HG02970 (cell line): ENCODE data around the gene HIRIP3.
"Not testable (repeated sequence)": the region's sequence is repeated elsewhere in the genome, so short reads cannot be mapped to it uniquely, and the experiment has no call there.

Experiments
- ATAC-seq: cut with Tn5 transposase; IDR thresholded peaks from one replicate; pipeline ENCODE4 v1.9.1; 2021; ENCODE audit warnings: mild to moderate bottlenecking, moderate library complexity, moderate number of reproducible peaks; ENCODE audit not compliant: unreplicated experiment, low FRiP score

The HIRIP3 gene

GRCh38 chr16:29995324-29995910 is at the start of gene HIRIP3:
TSS of gene HIRIP3 (minus strand) at chr16:29995617. CDS start at chr16:29995605, 12 bp downstream.
- ATAC-seq: peak; percentile 45

GRCh38 chr16:30041841-30042240 is 46.4 kb upstream of the HIRIP3 start:
- ATAC-seq: no peak

DNA sequence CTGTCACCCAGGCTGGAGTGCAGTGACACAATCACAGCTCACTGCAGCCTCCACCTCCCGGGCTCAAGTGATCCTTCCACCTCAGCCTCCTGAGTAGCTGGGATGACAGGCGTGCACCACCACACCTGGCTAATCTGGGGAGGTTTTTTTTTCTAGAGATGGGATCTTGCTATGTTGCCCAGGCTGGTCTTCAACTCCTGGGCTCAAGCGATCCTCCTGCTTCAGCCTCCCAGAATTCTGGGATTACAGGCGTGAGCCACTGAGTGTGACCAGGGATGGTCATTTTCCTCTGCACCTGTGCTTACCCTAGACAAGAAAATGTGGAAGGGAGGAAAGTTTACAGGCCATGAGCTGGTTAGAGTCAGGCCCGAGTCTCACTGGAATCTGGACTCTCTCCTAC is 45.3 kb upstream of the HIRIP3 start:
- ATAC-seq: not testable (repeated sequence)

DNA sequence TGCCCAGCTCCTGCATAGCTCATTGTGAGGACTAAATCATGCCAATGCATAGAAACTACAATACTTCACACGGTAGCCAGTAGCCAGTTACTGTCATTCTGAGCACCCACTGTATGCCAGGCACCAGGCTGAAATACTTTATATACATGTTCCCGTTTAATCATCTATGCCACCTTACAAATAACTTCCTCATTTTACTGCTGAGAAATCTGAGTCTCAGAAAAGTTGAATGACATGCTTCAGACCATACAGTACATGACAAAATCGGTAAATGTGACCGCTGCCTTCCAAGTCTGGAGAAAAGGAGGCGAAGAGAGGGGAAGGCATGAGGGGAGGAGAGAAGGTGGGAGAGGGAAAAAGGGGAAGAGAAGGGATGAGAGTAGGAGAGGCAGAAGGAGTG is 44.8 kb upstream of the HIRIP3 start:
- no peak for ATAC-seq

DNA sequence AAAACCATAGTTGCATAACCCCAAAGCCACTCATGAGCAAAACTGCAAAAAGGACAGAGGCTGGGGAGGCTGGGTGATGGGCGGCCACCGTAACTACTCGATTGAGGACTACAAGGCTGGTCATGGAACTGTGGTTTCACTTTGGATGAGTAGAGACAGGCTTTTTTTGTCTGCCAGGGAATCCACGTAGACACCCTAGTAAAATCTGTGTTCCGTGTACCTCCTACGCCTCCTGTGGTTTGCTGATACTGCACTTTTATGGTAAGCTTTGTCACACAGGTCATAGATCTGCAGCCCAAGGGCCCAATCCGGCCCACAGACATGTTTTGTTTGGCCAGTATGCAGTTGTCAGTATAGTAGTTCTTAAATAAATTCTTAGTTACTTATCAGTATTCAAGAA is 37.9 kb upstream of the HIRIP3 start:
- ATAC-seq: no peak

DNA sequence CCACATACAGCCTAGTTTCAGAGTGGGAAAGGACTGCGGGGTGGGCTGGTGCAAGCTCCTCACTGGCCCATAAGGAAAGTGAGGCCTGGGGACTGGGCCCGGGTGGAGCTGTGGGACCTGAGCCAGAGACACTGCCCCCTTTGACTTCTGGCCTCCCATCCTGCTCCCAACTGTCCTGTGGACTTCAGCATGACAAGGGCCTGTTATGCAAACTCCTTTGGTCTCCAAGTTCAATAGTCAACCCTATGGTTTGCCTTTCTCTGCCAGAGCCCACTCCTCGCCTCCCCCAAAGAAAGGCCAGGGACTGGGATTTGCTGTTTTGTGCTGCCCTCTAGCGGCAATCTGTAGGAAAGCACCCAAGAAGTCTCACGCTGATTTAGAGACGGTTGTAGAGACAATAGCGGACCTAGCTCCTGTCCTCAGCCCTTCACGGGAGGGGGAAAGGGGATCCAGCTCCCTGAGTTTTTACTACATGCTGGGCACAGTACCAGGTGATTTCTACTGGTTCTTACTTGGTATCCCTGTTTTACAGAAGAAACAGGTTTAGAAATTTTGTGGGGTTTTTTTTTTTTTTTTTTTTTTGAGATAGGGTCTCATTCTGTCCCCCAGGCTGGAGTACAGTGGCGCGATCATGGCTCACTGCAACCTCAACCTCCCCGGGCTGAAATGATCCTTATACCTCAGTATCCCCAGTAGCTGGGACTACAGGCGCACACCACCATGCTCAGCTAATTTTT is 36.8 kb upstream of the HIRIP3 start:
- ATAC-seq: no peak

GRCh38 chr16:30031477-30031918 is 36.1 kb upstream of the HIRIP3 start:
- ATAC-seq: no peak

DNA sequence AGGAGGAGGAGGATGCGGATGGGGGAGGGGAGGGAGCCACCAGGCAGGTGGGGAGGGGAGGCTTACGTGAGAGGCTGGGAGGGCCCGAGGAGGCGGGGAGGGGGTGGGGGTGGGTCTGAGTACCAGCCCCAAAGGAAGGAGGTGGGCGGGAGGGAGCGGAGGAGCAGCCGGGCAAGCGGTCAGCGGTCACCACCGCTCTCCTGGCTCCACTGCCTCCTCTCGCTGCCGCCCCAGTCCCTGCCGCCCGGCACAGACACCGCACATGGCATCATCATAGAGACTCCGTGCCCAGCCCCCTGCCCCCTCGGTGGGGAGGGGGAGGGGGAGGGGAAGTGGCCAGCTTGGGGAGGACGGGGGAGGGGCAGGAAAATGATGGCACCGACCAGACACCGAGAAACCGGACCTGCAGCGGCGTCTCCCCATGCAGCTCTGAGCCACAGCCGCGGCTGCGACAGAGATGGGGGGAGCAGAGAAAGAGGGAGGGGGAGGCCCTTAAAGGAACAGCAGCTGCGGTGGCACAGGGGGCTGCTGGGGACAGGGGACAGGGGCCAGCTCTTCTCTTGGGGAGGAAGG is 35.5 kb upstream of the HIRIP3 start, which contains the start of gene TLCD3B:
Gene TLCD3B, minus strand, starts transcription at position 431 of the 573 bp plus-strand sequence. CDS start 744 bp downstream, outside the sequence.
- ATAC-seq: no peak

DNA sequence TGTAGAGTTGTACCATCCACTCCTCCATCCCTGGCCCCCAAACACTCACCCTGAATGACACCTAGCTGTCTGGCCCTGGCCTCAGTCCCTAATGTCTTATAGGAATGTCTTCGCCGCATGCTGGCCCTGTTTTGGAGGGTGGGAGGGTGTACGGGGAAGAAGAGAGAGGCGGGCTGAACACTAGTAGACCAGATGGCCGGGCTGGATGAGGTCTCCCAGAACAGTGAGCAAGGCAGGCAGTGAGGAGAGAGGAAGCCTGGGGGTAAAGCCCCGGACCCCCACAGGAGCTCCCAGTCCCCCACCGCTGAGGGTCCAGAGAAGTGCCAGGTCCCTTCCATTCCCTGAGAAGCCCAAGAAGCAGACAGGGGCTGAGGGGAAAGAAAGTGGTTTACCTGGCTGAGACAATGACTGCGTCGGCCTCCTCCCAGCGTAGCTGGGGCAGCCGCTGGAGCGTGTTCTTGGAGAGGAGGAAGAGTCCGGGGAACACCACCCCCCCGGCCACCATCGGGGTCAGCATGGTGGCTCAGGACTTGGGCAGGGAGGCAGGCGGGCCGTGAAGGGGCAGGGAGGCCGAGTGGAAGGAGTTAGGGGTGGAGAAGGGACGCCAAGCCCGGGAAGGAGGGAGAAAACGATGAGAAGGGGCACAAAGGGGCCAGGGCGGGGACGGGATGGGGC is 34.7 kb upstream of the HIRIP3 start:
- no peak for ATAC-seq

DNA sequence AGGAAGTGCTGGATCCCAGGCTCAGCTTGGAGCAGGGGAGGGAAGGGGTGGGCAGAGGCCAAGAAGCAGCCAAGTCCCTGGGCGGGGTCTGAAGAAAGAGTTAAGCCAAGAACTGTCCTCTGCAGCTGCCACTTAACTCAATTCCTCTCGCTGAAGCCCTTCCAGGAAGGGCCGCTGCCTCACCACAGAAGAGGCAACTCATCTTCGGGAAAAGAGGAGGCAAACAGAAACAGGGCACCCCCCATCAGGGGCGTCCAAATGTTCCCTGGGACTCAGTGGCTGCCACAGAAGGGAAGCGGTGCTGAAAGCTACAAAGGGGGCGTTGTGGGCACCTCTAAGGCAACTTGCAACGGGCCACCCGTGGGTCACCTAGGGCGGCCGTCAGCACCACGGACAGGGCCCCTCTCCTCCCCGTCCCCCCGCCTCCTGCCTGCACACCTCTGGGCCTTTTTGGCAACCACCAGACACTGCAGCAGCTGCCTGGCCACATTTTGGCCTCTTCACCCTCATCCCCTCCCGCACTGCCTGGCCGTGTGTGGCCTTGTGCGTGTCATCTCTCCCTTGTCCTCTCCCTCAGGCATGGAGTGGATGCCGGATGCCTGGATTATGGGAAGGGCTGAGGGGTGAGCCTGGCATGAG is 33.1 kb upstream of the HIRIP3 start:
- ATAC-seq: no peak

GRCh38 chr16:30027588-30028437 is 32.4 kb upstream of the HIRIP3 start:
- ATAC-seq: no peak

DNA sequence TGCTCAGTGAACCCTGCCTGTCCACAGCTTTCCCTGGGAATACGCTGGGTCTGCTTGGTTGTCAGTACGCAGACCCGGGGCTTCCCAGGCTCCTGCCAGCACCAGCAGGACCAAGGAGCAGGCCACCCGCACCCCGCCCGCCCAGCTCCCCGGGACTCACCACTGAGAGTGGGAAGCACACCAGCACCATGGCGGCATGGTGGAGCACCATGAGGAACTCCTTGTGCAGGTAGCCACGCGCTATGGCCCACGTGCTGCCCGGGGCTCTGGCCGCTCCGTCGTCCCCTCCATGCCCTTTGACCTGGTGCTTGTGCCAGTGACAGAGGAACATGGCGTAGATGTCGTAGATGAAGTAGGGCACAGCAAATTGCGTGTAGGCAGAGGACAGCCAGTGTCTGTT is 31.0 kb upstream of the HIRIP3 start:
- ATAC-seq: no peak

DNA sequence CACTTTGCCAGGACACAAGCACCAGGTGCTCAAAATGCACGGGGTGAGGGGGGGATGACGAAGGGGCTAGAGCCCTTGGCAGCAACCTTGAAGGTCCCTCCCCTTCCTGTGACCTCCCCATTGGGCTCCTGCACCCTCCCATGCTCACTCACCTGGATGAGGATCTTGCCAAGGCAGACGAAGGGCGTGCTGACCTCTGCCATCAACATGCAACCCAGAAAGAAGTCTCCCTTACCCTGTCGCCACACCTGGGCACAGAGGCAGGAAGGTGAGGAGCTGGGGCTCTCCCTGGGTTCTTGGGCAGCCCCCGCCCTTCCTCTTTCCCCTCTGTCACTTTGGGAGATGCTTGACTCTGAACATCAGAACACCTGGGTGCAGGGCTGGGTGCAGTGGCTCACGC is 30.2 kb upstream of the HIRIP3 start:
- ATAC-seq: no peak

DNA sequence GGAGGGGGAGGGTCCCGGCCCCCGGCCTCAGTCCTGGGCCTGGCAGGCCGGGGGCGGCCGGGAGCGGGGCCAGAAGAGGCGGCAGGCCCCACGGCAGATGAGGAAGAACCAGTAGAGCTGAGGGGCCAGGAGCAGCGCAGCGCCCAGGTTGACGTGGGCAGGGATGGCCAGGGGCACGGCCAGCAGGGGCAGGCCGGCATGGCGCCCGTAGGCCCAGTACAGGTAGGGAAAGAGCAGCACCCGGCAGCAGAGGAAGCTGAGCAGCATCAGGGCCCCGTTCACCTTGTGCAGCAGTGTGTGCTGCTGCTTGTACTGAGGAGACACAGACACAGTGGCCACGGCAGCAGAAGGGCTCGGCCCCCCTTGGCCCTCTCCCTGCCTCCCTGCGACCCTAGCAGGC is 29.7 kb upstream of the HIRIP3 start:
- no peak for ATAC-seq

GRCh38 chr16:30024451-30024850 is 29.0 kb upstream of the HIRIP3 start:
- no peak for ATAC-seq

- ATAC-seq: no peak
These were observed 28.2 kb upstream of the HIRIP3 start for GRCh38 chr16:30023586-30023985.

- no peak for ATAC-seq
These were observed 27.5 kb upstream of the HIRIP3 start, which contains the start of gene C16orf92 for GRCh38 chr16:30022887-30023286. TSS of gene C16orf92 (plus strand) at chr16:30023198. CDS start at chr16:30023341, 143 bp downstream.

GRCh38 chr16:30018731-30019158 is 23.3 kb upstream of the HIRIP3 start:
- ATAC-seq: no peak

DNA sequence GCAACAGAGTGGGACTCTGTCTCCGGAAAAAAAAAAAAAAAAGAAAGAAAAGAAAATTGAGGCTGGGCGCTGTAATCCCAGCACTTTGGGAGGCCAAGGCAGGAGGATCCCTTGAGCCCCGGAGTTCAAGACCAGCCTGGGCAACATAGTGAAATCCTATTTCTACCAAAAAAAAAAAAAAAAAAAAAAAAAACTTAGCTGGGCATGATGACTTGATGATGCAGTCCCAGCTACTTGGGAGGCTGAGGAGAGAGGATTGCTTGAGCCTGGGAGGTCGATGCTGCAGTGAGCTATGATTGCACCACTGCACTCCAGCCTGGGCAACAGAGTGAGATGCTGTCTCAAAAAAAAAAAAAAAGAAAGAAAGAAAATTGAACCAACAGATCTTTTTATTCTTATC is 22.5 kb upstream of the HIRIP3 start:
- ATAC-seq: not testable (repeated sequence)

GRCh38 chr16:30017277-30017656 is 21.9 kb upstream of the HIRIP3 start:
- ATAC-seq: no peak
